Measurements from ENCODE around the gene TLK1. TPM values are rescaled to one million over a fixed set of nuclear protein-coding genes. Genes with fewer than 3 reads are reported as not detected.

Gene TLK1
- total RNA-seq, 2 donors from 2014 or later: 54.5 to 64.0 TPM

DNA sequence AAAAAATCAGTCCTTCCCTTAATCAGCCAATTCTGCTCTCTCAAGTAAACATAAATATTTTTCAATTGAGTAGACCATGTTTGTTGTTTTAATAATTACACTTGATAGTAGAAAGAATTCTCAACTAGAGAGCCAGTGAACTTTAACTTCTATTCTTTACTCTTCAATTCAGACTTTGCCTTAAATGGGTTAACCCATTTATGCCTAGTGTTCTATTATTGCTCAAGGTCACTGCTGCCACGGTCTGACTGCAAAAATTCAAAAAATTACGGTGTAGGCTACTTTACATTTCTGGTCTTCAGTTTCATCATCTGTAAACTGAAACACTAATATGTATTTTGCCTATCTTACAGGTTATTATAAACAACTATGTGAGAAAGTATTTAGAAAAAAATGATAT, 103.1 kb downstream of the TLK1 start:
- Mint-ChIP-seq H3K36me3 (ENCODE audit: low read depth) (peaks cover 95% of the 10 kb centered on the region), H3K4me3 (no peak overlapping the region), H3K4me1 (no peaks in the 10 kb centered on the region), H3K27ac (no peak overlapping the region), H3K9me3 (no peaks in the 10 kb centered on the region), H3K27me3 (no peaks in the 10 kb centered on the region)
- no peak for ATAC-seq (replicated peaks)

DNA sequence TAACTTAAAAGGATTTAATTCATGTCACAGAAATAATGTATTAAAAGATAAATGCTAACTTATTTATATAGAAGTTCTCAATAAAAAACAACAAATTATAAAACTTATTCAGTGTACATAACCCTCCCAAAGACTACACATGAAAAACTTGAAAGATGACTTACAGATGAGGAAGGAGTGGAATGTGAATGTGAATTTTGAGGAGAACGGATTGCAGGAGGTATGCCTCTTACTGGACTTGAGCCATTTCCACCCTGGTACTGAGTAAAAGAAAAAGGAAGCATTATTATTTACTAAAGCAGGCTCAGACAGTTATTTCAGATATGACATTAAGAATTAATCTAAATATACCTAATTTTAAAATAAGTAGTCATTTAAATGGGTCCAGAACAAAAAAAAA, 104.4 kb downstream of the TLK1 start:
- H3K36me3 Mint-ChIP-seq (ENCODE audit: low read depth): peaks cover 98% of the 10 kb centered on the region
- no peaks in the 10 kb centered on the region for H3K27me3 Mint-ChIP-seq
- no peak overlapping the region for H3K27ac Mint-ChIP-seq
- no peaks in the 10 kb centered on the region for H3K9me3 Mint-ChIP-seq
- H3K4me1 Mint-ChIP-seq: no peaks in the 10 kb centered on the region
- ATAC-seq (replicated peaks): no peak
- H3K4me3 Mint-ChIP-seq: no peak overlapping the region

DNA sequence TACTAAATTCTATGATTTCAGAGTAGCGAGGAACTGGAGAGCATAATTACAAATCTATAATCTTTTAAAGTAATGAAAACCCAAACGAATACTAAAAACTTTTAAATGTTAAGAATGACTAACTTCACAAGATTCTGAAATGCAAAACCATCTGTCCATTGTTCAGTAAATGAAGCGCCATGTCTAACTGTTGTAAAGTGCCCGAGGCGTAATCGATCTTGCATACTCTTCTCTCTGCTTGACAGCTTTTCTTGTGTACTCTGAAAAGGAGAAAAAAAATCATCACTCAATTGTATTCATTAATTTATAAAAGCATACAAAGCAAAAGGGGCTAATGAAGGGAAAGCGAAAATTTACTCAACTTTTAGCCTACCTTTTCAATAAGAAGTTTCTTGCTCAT, 111.0 kb downstream of the TLK1 start:
- H3K9me3 Mint-ChIP-seq: no peaks in the 10 kb centered on the region
- H3K4me1 Mint-ChIP-seq: peaks cover 4% of the 10 kb centered on the region
- H3K36me3 Mint-ChIP-seq (ENCODE audit: low read depth): peaks cover 95% of the 10 kb centered on the region
- H3K27me3 Mint-ChIP-seq: no peaks in the 10 kb centered on the region
- peak overlapping the region; percentile 29 for H3K27ac Mint-ChIP-seq
- H3K4me3 Mint-ChIP-seq: no peak overlapping the region
- ATAC-seq (replicated peaks): no peak

- Mint-ChIP-seq H3K36me3 (ENCODE audit: low read depth) (peaks cover 92% of the 10 kb centered on the region), H3K9me3 (no peaks in the 10 kb centered on the region), H3K27me3 (no peaks in the 10 kb centered on the region), H3K4me3 (no peak overlapping the region), H3K4me1 (peaks cover 27% of the 10 kb centered on the region), H3K27ac (no peak overlapping the region)
- ATAC-seq (replicated peaks): no peak
These were observed 114.6 kb downstream of the TLK1 start for GRCh38 chr2:171046048-171046560.

DNA sequence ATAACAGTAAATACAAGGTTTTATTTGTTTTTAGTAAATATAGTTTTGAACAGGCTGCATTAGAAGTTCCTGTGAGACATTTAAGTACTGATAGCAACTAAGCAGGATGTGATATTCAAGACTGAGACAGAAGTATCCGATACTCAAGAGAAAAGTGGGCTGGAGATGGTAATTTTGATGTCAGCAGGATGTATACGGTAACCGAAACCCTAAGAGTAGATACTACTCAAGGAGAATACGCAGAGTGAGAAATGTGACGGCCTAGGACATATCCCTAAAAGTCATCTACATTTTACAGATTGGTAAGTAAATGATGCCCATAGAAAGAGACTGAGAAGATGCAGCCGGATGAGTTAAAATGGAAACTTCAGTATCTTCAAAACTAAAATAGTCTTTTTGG, 116.3 kb downstream of the TLK1 start:
- Mint-ChIP-seq H3K36me3 (ENCODE audit: low read depth) (peaks cover 86% of the 10 kb centered on the region), H3K4me1 (peaks cover 34% of the 10 kb centered on the region), H3K27me3 (no peaks in the 10 kb centered on the region), H3K9me3 (no peaks in the 10 kb centered on the region), H3K4me3 (peak overlapping the region; percentile 58), H3K27ac (peak overlapping the region; percentile 82)
- peak; percentile 94 for ATAC-seq (replicated peaks)

- no peak for ATAC-seq (replicated peaks)
- no peaks in the 10 kb centered on the region for H3K9me3 Mint-ChIP-seq
- H3K4me3 Mint-ChIP-seq: peak overlapping the region; percentile 57
- H3K36me3 Mint-ChIP-seq (ENCODE audit: low read depth): peaks cover 88% of the 10 kb centered on the region
- H3K27me3 Mint-ChIP-seq: no peaks in the 10 kb centered on the region
- peaks cover 36% of the 10 kb centered on the region for H3K4me1 Mint-ChIP-seq
- peak overlapping the region; percentile 90 for H3K27ac Mint-ChIP-seq
These were observed 118.3 kb downstream of the TLK1 start for GRCh38 chr2:171042253-171042969.

DNA sequence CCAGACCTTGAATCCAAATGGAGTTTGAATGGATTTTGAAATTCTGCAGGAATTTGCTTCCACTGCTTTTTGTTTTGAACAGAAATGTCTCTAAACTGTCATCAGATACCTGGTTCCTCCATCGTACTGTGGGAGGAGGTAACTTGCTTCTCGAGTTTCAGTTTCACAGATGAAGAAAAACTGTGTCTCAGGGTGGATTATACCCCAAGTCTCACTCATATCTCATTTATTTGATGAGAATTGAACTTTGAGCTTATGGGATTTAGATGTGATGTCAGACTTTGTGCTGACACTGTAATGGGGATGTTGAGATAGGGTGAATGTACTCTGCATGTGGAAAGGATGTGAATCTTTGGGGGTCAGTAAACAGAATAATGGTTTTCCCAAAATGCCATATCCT, 124.2 kb downstream of the TLK1 start:
- H3K9me3 Mint-ChIP-seq: peaks cover 9% of the 10 kb centered on the region
- peak; percentile 49 for ATAC-seq (replicated peaks)
- H3K4me1 Mint-ChIP-seq: peaks cover 31% of the 10 kb centered on the region
- H3K27me3 Mint-ChIP-seq: no peaks in the 10 kb centered on the region
- H3K36me3 Mint-ChIP-seq (ENCODE audit: low read depth): peaks cover 91% of the 10 kb centered on the region
- H3K27ac Mint-ChIP-seq: peak overlapping the region; percentile 50
- H3K4me3 Mint-ChIP-seq: peak overlapping the region; percentile 9

GRCh38 chr2:171034315-171034714, 126.4 kb downstream of the TLK1 start:
- H3K36me3 Mint-ChIP-seq (ENCODE audit: low read depth): peaks cover 96% of the 10 kb centered on the region
- H3K4me3 Mint-ChIP-seq: no peak overlapping the region
- H3K27me3 Mint-ChIP-seq: no peaks in the 10 kb centered on the region
- H3K4me1 Mint-ChIP-seq: peaks cover 22% of the 10 kb centered on the region
- peaks cover 9% of the 10 kb centered on the region for H3K9me3 Mint-ChIP-seq
- H3K27ac Mint-ChIP-seq: peak overlapping the region; percentile 14
- peak; percentile 45 for ATAC-seq (replicated peaks)

DNA sequence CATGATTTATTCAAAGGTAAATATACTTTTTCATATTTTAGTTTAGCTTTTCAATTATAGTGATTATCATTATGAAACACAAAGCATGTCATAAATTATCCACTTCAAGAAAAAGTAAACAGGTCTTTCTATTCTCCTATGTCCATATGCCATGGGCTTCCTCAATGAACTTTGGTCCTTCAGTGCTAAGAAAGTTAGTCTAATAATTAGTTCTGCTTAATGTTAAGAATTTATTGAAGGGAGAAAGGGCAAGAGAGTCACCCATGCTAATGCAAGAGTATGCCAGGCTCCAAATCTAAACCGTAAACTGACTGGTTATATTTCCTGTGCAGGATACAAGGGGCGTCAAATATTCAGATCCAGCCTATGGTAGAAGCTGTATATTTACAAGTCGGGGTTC, 135.5 kb downstream of the TLK1 start:
- Mint-ChIP-seq H3K4me3 (no peak overlapping the region), H3K27me3 (no peaks in the 10 kb centered on the region), H3K9me3 (no peaks in the 10 kb centered on the region), H3K27ac (no peak overlapping the region), H3K36me3 (ENCODE audit: low read depth) (peaks cover 81% of the 10 kb centered on the region), H3K4me1 (peaks cover 5% of the 10 kb centered on the region)
- no peak for ATAC-seq (replicated peaks)

DNA sequence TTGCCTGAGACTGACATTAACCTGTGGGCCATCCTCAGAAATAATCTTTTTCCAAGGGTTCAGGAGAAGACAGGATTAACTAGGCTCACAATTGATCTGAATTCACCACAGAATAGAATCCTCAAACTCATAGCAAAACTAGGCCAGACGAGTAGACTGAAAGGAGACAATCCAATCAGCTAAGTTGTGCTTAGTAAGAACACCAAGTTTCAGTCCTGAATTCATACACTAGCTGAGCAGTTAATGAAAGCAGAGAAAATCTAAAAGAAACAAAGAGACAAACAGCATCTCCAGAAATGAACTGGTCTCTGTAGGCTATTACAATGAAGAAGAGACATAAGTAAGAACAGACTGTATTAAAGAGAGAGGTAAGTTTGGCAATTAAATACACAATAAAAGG, 142.2 kb downstream of the TLK1 start:
- Mint-ChIP-seq H3K27ac (peak overlapping the region; percentile 77), H3K36me3 (ENCODE audit: low read depth) (peaks cover 55% of the 10 kb centered on the region), H3K4me1 (peaks cover 27% of the 10 kb centered on the region)

GRCh38 chr2:171016125-171016524, 144.6 kb downstream of the TLK1 start:
- no peaks in the 10 kb centered on the region for H3K27me3 Mint-ChIP-seq
- no peaks in the 10 kb centered on the region for H3K9me3 Mint-ChIP-seq
- H3K4me1 Mint-ChIP-seq: peaks cover 22% of the 10 kb centered on the region
- H3K27ac Mint-ChIP-seq: no peak overlapping the region
- ATAC-seq (replicated peaks): no peak
- H3K36me3 Mint-ChIP-seq (ENCODE audit: low read depth): peaks cover 50% of the 10 kb centered on the region
- no peak overlapping the region for H3K4me3 Mint-ChIP-seq

More for the DNA sequence above, 142.2 kb downstream of the TLK1 start:
- no peaks in the 10 kb centered on the region for H3K27me3 Mint-ChIP-seq
- H3K4me3 Mint-ChIP-seq: peak overlapping the region; percentile 56
- ATAC-seq (replicated peaks): peak; percentile 97
- H3K9me3 Mint-ChIP-seq: no peaks in the 10 kb centered on the region

- H3K9me3 Mint-ChIP-seq: no peaks in the 10 kb centered on the region
- no peak overlapping the region for H3K4me3 Mint-ChIP-seq
- ATAC-seq (replicated peaks): no peak
- H3K27ac Mint-ChIP-seq: no peak overlapping the region
- peaks cover 19% of the 10 kb centered on the region for H3K4me1 Mint-ChIP-seq
- H3K36me3 Mint-ChIP-seq (ENCODE audit: low read depth): peaks cover 65% of the 10 kb centered on the region
- H3K27me3 Mint-ChIP-seq: no peaks in the 10 kb centered on the region
These were observed 146.8 kb downstream of the TLK1 start for GRCh38 chr2:171013851-171014250.

DNA sequence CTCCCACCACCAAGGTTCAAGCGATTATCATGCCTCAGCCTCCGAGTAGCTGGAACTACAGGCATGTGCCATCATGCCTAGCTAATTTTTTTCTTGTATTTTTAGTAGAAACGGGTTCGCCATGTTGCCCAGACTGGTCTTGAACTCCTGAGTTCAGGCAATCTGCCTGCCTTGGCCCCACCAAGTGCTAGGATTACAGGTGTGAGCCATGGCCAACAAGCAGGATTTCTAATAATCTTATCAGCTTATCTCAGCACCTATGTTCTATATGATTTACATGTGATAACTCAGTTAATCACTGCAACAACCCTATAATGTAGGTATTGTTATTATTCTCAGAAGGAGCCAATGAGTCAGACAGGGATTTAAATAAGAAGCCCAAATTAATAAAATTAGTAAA, 151.3 kb downstream of the TLK1 start:
- Mint-ChIP-seq H3K27me3 (no peaks in the 10 kb centered on the region), H3K9me3 (no peaks in the 10 kb centered on the region), H3K4me3 (no peak overlapping the region), H3K36me3 (ENCODE audit: low read depth) (peaks cover 91% of the 10 kb centered on the region), H3K27ac (peak overlapping the region; percentile 76), H3K4me1 (peaks cover 8% of the 10 kb centered on the region)
- no peak for ATAC-seq (replicated peaks)

DNA sequence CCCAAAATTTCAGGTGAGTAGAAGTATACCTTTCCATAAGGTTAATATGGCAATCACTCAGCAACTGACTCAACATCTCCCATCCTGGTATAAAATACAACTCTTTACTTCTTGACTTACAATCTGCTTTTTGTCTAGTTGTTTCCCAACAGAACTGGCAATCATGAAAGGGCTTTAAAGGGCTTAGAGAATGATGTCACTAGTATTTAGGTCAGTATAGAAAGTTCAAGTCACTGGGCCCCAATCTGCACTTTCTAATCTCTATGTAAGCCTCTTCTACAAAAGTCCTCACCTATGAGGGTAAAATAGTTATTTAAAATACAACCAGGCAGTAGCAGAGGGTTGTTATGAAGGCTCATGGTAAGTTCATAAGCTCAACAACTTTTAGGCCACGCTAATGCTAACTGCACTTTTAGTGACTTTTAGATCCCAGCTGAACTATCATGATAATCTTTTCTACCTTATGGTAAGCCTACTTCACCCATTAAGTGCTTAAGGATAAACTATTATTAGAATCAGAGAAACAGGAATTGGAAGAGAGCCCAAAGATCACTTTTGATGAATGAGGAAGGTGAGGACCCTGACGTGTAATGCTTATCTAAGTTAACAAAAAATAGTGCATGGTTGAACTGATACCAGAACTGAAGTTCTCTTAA, 152.0 kb downstream of the TLK1 start:
- Mint-ChIP-seq H3K27ac (peak overlapping the region; percentile 76), H3K4me3 (no peak overlapping the region), H3K36me3 (ENCODE audit: low read depth) (peaks cover 91% of the 10 kb centered on the region), H3K27me3 (no peaks in the 10 kb centered on the region), H3K9me3 (no peaks in the 10 kb centered on the region), H3K4me1 (peaks cover 7% of the 10 kb centered on the region)
- ATAC-seq (replicated peaks): no peak

- peak overlapping the region; percentile 39 for H3K4me3 Mint-ChIP-seq
- no peaks in the 10 kb centered on the region for H3K27me3 Mint-ChIP-seq
- peak overlapping the region; percentile 61 for H3K27ac Mint-ChIP-seq
- H3K36me3 Mint-ChIP-seq (ENCODE audit: low read depth): peaks cover 95% of the 10 kb centered on the region
- peaks cover 7% of the 10 kb centered on the region for H3K4me1 Mint-ChIP-seq
- ATAC-seq (replicated peaks): peak; percentile 69
- H3K9me3 Mint-ChIP-seq: no peaks in the 10 kb centered on the region
These were observed 155.9 kb downstream of the TLK1 start for GRCh38 chr2:171004833-171005232.

All from activated T-helper 17 cell treated with anti-CD3 and anti-CD28 coated beads, Interleukin-2, amount 50 U/mL, for 72 hours (primary cell).